K562 (cell line): ENCODE data around the gene NAT8L. TPM values are rescaled to one million over a fixed set of nuclear protein-coding genes. Genes with fewer than 3 reads are reported as not detected.
A peak's percentile ranks its signal among the peaks of the same experiment; 100 is the strongest.

Source experiments
- BCL6 ChIP-seq: fragments of 250-450 bp; sonication (Bioruptor Pico); IDR thresholded peaks from 2 replicates; pipeline ENCODE4 v1.4.0; 2020
- BCOR ChIP-seq: fragments of 450-650 bp; IDR thresholded peaks from 2 replicates; pipeline ENCODE4 v1.6.1; 2016
- CBFA2T2 ChIP-seq: fragments of 450-650 bp; conservative IDR thresholded peaks from 2 replicates; pipeline ENCODE4 v1.6.1; 2017; ENCODE audit warnings: mild to moderate bottlenecking
- CREB1 ChIP-seq, 2 experiments: sonication (generic) in 1 of 2; formaldehyde crosslinking in 1 of 2; IDR thresholded peaks; 2 replicates each; pipeline versions ENCODE4 v1.6.1 to v1.8.0; 2012 to 2022; ENCODE audit warnings: inconsistent platforms in 1 of 2, mild to moderate bottlenecking in 1 of 2, missing genetic modification reagents in 1 of 2, moderate library complexity in 1 of 2
- CREM ChIP-seq: IDR thresholded peaks from 2 replicates; pipeline ENCODE4 v1.6.1; 2014; ENCODE audit warnings: antibody characterized with exemption, low read depth
- ERF ChIP-seq: fragments of 450-650 bp; formaldehyde crosslinking; IDR thresholded peaks from 2 replicates; pipeline ENCODE4 v1.4.0; 2020; ENCODE audit warnings: mild to moderate bottlenecking, mixed read lengths
- HOXB6 ChIP-seq: fragments of 250-450 bp; sonication (Bioruptor Pico); IDR thresholded peaks from 2 replicates; pipeline ENCODE4 v1.5.1; 2022; ENCODE audit warnings: mild to moderate bottlenecking, borderline replicate concordance
- MCM2 ChIP-seq: fragments of 450-650 bp; IDR thresholded peaks from 2 replicates; pipeline ENCODE4 v1.6.1; 2017; ENCODE audit warnings: low read depth, mild to moderate bottlenecking
- MXI1 ChIP-seq: IDR thresholded peaks from 2 replicates; pipeline ENCODE4 v1.6.1; 2011; ENCODE audit warnings: low read depth, mild to moderate bottlenecking, improper control_type of control experiment, low read length
- RBM15 ChIP-seq: fragments of 200-400 bp; formaldehyde crosslinking; IDR thresholded peaks from 2 replicates; pipeline ENCODE4 v1.6.1; 2018; ENCODE audit warnings: mild to moderate bottlenecking, low read length, moderate library complexity; ENCODE audit not compliant: insufficient read depth
- TCF3 ChIP-seq: sonication (generic); formaldehyde crosslinking; IDR thresholded peaks from 2 replicates; pipeline ENCODE4 v1.4.0; 2020; ENCODE audit warnings: mild to moderate bottlenecking, missing genetic modification reagents
- ZBTB7A ChIP-seq: IDR thresholded peaks from 2 replicates; pipeline ENCODE4 v1.6.1; 2011; ENCODE audit warnings: low read depth, mild to moderate bottlenecking, low read length, moderate library complexity, borderline replicate concordance; ENCODE audit not compliant: control insufficient read depth
- ZNF232 ChIP-seq: sonication (generic); formaldehyde crosslinking; IDR thresholded peaks from 2 replicates; pipeline ENCODE4 v1.8.0; 2022; ENCODE audit warnings: mild to moderate bottlenecking, missing genetic modification reagents
- ZNF311 ChIP-seq: fragments of 250-450 bp; sonication (Bioruptor Pico); IDR thresholded peaks from 2 replicates; pipeline ENCODE4 v1.4.0; 2020; ENCODE audit warnings: mild to moderate bottlenecking, moderate library complexity
- ZNF695 ChIP-seq: fragments of 450-650 bp; formaldehyde crosslinking; IDR thresholded peaks from 2 replicates; pipeline ENCODE4 v1.4.0; 2020; ENCODE audit warnings: mild to moderate bottlenecking, moderate library complexity
- polyA plus RNA-seq, 8 experiments: library from polyadenylated mRNA; depleted of rRNA in 4 of 8; stranded (reverse) in 5 of 8; unstranded in 3 of 8; fragments of >200 nt; fragmentation: Nextera tagmentation in 2 of 8; fragmentation: Illumina TruSeq in 1 of 8; extraction: Ambion mirVana in 2 of 8; extraction: Trizol in 1 of 8; gene quantifications; 2 replicates each; pipeline versions ENCODE4 v1.2.1 to v1.2.3, GENCODE V29; 2011 to 2014; ENCODE audit warnings: inconsistent platforms in 1 of 8, missing spikeins in 1 of 8
- total RNA-seq, 7 experiments: library from RNA; depleted of rRNA in 6 of 7; stranded (reverse); fragments of >200 nt in 6 of 7; fragmentation: Illumina TruSeq in 2 of 7; extraction: Trizol in 2 of 7; gene quantifications; 2 replicates each; pipeline versions ENCODE4 v1.2.1 to v1.2.3, GENCODE V29; 2011 to 2021; ENCODE audit warnings: low replicate concordance in 1 of 7
- TF ChIP-seq, protein P1 (sequence below), 2 experiments: IDR thresholded peaks; 2 replicates each; pipeline ENCODE4 v1.6.1; 2011; ENCODE audit warnings: borderline replicate concordance in 1 of 2, control low read depth in 1 of 2, low read depth in 1 of 2, low read length in 1 of 2, mild to moderate bottlenecking in 1 of 2, mixed read lengths in 1 of 2, moderate library complexity in 1 of 2; ENCODE audit not compliant: insufficient read depth in 1 of 2, insufficient read length in 1 of 2, poor library complexity in 1 of 2, severe bottlenecking in 1 of 2; ENCODE audit errors: extremely low read depth in 1 of 2
- TF ChIP-seq, protein P2 (sequence below): sonication (generic); formaldehyde crosslinking; IDR thresholded peaks from 2 replicates; pipeline ENCODE4 v1.8.1; 2023; ENCODE audit warnings: mild to moderate bottlenecking, missing genetic modification reagents
- TF ChIP-seq, protein P3 (sequence below): sonication (generic); formaldehyde crosslinking; IDR thresholded peaks from 2 replicates; pipeline ENCODE4 v1.8.0; 2022; ENCODE audit warnings: mild to moderate bottlenecking, missing genetic modification reagents
- TF ChIP-seq, protein P4 (sequence below): fragments of 250-450 bp; sonication (Bioruptor Pico); IDR thresholded peaks from 2 replicates; pipeline ENCODE4 v1.5.1; 2021; ENCODE audit warnings: mild to moderate bottlenecking
- TF ChIP-seq, protein P5 (sequence below): fragments of 450-650 bp; formaldehyde crosslinking; IDR thresholded peaks from 2 replicates; pipeline ENCODE4 v1.4.0; 2020; ENCODE audit warnings: mild to moderate bottlenecking, moderate library complexity

Gene NAT8L
- total and polyA plus RNA-seq, 9 of the 15 experiments (the other 6 are each of a cell fraction or from before 2014, with no cell fraction given) = 0.06 to 11.0 (median 1.5) TPM

DNA sequence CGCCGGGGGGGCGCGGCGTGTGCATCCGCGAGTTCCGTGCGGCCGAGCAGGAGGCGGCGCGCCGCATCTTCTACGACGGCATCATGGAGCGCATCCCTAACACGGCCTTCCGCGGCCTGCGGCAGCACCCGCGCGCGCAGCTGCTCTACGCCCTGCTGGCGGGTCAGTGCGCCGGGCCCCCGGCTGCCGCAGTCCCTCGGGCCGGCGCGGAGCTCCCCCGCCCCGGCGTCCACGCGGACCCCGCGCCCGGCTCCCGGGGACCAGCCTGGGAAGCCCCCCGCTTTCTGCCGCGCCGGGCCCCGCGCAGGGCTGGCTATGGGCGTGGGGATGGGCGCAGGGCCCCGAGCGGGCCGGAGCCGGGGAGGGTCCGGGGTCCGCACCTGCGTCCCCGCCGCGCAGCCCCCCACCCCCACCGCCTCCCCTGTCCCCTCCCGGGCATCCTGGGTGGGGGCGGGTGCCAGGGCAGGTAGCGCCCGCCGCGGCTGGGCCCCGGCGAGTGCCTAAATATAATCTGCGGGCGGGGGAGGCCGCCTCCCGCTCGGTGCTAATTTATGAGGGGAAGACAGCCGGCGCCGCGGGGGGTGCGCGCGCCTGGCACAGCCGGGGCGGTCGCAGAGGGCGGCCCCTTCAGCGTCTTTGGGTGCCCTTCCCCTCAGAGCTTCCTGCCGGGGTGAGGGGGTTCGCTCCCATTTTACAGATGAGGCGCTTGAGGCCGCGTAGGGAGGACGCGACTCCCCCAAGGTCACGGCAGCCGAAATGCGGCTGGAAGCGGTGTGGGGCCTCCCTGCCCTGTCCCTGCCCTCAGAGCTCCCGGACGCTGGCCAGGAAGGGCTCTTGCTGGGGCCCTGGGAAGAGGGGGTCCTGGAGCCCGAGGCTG, 837 bp downstream of the NAT8L start (continued):
- TF ChIP-seq, protein P1, sequence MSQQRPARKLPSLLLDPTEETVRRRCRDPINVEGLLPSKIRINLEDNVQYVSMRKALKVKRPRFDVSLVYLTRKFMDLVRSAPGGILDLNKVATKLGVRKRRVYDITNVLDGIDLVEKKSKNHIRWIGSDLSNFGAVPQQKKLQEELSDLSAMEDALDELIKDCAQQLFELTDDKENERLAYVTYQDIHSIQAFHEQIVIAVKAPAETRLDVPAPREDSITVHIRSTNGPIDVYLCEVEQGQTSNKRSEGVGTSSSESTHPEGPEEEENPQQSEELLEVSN (IDR thresholded peaks at IDR 0.05; ENCODE audit: borderline replicate concordance in 1 of 2, extremely low read depth in 1 of 2, insufficient read depth in 1 of 2, insufficient read length in 1 of 2, low read depth in 1 of 2, low read length in 1 of 2, poor library complexity in 1 of 2, severe bottlenecking in 1 of 2) = peak in 1 of 2 experiments; percentile 15
- TF ChIP-seq HOXB6 = no peak
- TF ChIP-seq ZBTB7A = peak; percentile 44; the same call in 1 of the 2 replicates
- TF ChIP-seq, protein P2, sequence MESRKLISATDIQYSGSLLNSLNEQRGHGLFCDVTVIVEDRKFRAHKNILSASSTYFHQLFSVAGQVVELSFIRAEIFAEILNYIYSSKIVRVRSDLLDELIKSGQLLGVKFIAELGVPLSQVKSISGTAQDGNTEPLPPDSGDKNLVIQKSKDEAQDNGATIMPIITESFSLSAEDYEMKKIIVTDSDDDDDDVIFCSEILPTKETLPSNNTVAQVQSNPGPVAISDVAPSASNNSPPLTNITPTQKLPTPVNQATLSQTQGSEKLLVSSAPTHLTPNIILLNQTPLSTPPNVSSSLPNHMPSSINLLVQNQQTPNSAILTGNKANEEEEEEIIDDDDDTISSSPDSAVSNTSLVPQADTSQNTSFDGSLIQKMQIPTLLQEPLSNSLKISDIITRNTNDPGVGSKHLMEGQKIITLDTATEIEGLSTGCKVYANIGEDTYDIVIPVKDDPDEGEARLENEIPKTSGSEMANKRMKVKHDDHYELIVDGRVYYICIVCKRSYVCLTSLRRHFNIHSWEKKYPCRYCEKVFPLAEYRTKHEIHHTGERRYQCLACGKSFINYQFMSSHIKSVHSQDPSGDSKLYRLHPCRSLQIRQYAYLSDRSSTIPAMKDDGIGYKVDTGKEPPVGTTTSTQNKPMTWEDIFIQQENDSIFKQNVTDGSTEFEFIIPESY (CRISPR knock-in tag) = 0 out of 2 replicates have a peak, but pooled peaks have one; percentile 19
- no peak for TF ChIP-seq RBM15
- TF ChIP-seq, protein P3, sequence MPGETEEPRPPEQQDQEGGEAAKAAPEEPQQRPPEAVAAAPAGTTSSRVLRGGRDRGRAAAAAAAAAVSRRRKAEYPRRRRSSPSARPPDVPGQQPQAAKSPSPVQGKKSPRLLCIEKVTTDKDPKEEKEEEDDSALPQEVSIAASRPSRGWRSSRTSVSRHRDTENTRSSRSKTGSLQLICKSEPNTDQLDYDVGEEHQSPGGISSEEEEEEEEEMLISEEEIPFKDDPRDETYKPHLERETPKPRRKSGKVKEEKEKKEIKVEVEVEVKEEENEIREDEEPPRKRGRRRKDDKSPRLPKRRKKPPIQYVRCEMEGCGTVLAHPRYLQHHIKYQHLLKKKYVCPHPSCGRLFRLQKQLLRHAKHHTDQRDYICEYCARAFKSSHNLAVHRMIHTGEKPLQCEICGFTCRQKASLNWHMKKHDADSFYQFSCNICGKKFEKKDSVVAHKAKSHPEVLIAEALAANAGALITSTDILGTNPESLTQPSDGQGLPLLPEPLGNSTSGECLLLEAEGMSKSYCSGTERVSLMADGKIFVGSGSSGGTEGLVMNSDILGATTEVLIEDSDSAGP (CRISPR knock-in tag) = no peak
- TF ChIP-seq BCOR = peak; percentile 62; the same call in 1 of the 2 replicates
- TF ChIP-seq CBFA2T2 = no peak
- TF ChIP-seq ERF (CRISPR knock-in tag) = no peak
- TF ChIP-seq ZNF695 = no peak
- TF ChIP-seq, protein P4, sequence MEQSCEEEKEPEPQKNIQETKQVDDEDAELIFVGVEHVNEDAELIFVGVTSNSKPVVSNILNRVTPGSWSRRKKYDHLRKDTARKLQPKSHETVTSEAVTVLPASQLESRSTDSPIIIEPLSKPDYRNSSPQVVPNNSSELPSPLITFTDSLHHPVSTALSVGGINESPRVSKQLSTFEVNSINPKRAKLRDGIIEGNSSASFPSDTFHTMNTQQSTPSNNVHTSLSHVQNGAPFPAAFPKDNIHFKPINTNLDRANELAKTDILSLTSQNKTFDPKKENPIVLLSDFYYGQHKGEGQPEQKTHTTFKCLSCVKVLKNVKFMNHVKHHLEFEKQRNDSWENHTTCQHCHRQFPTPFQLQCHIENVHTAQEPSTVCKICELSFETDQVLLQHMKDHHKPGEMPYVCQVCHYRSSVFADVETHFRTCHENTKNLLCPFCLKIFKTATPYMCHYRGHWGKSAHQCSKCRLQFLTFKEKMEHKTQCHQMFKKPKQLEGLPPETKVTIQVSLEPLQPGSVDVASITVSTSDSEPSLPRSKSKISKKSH (CRISPR knock-in tag) = no peak
- TF ChIP-seq CREB1 (IDR thresholded peaks at IDR 0.05) = no peak
- TF ChIP-seq CREB1 (CRISPR knock-in tag; IDR thresholded peaks at IDR 0.05) = no peak
- TF ChIP-seq BCL6 (CRISPR knock-in tag) = no peak
- peak; percentile 19; the same call in 1 of the 2 replicates for TF ChIP-seq CREM
- TF ChIP-seq MCM2 = no peak
- no peak for TF ChIP-seq TCF3 (CRISPR knock-in tag)
- no peak for TF ChIP-seq ZNF232 (CRISPR knock-in tag)
- TF ChIP-seq, protein P5, sequence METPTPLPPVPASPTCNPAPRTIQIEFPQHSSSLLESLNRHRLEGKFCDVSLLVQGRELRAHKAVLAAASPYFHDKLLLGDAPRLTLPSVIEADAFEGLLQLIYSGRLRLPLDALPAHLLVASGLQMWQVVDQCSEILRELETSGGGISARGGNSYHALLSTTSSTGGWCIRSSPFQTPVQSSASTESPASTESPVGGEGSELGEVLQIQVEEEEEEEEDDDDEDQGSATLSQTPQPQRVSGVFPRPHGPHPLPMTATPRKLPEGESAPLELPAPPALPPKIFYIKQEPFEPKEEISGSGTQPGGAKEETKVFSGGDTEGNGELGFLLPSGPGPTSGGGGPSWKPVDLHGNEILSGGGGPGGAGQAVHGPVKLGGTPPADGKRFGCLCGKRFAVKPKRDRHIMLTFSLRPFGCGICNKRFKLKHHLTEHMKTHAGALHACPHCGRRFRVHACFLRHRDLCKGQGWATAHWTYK = no peak
- no peak for TF ChIP-seq ZNF311 (CRISPR knock-in tag)
- no peak for TF ChIP-seq MXI1
